T-helper 22 cell (primary cell): Measurements from ENCODE around the gene SAMHD1.
"Not testable (repeated sequence)": the region's sequence is repeated elsewhere in the genome, so short reads cannot be mapped to it uniquely, and the experiment has no call there.

Experiments used
- DNase-seq: peaks from one replicate; pipeline ENCODE4 v3.0.0-alpha.2; 2020; ENCODE audit warnings: low read depth

The SAMHD1 gene

DNA sequence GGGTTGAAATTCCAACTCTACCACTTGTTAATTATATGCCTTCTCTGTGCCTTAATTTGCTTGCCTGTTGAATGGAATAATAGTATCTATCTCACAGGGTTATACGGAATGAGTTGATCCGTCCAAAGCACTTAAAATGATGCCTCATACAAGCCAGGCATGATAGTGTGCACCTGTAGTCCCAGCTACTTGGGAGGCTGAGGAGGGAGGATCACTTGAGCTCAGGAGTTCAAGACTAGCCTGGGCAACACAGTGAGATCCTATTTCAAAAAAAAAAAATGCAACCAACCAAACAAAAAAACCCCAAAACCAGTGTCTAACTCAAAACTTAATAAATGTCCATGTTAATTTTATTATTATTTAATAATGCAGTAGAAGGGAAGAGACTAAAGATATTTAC, 35.3 kb downstream of the SAMHD1 start:
- no peak for DNase-seq

DNA sequence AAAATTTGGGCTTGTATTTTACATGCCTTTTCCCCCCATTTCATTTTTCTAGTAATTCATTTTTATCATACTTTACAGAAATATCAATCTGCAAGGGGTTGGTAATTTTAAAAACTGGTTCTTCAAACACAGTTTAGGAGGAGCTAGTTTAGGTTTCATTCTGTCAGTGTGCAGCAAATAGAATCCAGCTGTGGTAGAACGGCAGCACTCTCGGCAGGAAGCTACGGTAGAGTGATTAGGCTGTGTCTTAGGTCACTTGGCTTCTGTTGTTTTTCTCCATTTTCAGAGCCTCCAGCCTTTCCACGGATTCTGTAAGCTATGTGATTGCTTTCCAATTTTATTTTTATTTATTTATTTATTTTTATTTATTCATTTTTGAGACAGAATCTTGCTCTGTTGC, 42.9 kb downstream of the SAMHD1 start:
- DNase-seq, result no peak

DNA sequence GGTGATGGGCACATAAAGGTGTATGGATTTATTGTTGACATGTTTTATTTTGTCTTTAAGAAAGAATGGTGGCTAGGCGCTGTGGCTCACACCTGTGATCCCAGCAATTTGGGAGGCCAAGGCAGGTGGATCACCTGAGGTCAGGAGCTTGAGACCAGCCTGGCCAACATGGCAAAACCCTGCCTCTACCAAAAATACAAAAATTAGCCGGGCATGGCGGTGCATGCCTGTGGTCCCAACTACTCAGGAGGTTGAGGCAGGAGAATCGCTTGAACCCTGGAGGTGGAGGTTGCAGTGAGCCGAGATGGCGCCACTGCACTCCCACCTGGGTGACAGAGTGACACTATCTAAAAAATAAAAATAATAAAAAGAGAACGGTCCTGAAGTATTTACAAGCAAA, 45.4 kb downstream of the SAMHD1 start:
- not testable (repeated sequence) for DNase-seq

DNA sequence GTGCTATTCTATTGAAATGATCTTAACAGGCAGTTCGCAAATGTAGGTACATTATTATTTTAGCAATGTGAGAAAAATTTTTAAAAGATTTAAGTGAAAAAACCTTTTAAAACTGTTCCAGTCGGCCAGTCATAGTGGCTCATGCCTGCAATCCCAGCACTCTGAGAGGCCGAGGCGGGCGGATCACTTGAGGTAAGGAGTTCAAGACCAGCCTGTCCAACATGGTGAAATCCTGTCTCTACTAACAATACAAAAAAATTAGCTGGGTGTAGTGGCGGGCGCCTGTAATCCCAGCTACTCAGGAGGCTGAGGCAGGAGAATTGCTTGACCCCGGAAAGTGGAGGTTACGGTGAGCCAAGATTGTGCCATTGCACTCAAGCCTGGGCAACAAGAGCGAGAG, 45.9 kb downstream of the SAMHD1 start:
- not testable (repeated sequence) for DNase-seq

DNA sequence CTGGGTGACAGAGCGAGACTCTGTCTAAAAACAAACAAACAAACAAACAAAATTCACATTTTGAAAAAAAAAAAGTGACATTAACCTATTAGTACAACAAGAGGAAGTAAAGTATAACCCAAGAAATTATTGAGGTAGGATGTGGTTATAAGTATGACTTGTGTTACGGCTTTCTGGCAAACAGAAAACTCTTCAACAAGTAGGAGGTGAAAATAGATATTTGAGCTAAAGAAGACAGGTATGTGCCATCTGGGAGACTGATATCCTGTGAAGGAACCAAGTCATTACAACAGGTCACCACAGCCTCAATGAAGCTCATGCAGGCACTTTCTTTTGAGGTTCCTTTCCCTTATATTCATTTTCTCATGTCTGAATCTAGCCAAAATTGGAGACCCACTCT, 46.8 kb downstream of the SAMHD1 start:
- no peak for DNase-seq

DNA sequence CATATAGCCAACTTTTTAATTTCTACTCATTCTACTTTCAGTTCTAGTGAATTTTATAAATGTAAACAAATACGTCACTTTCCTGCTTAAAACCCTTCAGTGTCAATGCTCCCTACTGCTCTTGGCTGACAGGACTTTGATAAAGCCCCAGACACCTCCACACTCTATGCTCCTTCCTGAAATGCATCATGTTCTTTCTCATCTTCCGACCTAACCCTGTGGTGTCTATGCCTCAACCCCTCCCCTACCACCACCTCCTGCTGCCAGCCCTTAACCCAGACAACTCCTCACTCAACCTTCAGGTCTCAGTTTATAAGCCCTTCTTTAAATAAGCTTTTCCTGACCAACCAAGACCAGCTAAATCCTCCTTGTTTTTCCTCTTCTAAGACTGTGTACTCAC, 56.5 kb downstream of the SAMHD1 start:
- DNase-seq, result no peak

DNA sequence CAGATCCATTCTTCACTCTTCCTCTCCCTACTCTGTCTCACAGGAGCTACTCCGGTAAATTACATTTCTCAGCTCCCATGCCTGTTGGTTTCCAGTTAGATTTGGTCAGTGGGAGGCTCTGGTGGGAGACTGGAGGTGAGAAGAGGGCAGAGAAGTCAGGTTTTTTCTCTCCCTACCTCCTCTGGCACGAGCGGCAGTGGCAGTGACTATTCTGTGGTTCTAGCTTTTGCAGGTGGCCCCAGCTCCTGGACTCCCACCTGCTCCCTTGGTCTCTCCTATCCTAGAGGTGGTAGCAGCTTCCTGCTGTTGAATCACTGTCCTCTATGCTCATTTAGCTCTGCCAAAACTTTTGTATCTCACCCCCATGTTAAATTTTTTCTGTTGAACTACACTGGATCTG, 57.7 kb downstream of the SAMHD1 start:
- DNase-seq, result no peak

DNA sequence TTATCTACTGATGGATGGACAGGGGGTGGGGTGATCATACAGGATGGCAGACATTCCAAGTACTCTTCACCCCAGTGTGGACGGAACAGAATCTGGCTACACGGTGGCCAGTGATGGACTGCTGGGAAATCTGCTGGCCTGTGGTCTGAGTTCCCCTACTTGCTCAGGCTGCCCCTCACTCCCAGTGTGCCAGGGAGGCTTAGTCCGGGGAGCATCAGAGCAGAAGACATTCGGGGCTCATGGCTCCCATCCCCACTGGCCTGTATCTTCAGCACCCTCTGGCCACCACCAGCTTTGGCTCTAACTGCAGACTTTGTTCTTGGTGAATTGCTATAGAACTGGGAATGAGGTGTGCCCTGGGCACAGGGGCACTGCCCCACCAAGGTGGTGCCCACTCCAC, 60.3 kb downstream of the SAMHD1 start:
- no peak for DNase-seq

DNA sequence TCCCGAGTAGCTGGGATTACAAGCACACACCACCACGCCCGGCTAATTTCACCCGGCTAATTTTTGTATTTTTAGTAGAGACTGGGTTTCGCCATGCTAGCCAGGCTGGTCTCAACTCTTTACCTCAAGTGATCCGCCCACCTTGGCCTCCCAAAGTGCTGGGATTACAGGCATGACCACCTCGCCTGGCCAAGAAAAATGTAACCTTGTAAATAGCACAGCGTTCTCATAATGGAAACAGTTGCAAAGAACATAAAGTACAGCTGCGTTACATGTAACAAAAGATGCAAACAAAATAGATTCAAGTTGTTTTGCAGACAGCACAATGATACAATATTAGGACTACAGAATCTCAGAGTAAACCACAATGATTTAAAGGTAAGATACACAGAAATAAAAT, 60.9 kb downstream of the SAMHD1 start:
- no peak for DNase-seq

DNA sequence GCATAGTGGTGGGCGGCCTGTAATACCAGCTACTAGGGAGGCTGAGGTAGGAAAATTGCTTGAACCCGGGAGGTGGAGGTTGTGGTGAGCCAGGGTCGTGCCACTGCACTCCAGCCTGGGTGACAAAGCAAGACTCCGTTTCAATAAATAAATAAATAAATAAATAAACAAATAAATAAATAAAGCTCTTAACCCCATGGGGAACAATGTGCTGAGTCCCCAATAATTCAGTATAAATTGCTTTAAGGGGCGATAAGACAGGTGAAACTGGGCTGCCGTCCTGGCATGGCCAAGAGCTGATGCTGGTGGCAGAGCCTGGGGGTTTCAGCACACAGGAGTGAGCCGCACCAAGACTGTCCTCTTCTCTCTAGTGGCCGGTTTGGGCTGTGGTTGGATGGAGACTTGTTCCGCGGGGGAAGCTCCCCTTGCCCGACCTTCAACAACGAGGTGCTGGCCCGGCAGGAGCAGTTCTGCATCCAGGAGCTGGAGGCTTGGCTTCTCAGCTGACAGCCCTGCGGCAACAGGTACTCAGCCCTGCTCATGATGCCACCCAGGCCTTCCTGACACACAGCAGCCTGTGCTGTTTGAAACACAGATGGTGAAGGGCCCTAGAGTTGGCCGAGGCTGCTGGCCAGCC, 62.5 kb downstream of the SAMHD1 start:
- DNase-seq, result no peak

DNA sequence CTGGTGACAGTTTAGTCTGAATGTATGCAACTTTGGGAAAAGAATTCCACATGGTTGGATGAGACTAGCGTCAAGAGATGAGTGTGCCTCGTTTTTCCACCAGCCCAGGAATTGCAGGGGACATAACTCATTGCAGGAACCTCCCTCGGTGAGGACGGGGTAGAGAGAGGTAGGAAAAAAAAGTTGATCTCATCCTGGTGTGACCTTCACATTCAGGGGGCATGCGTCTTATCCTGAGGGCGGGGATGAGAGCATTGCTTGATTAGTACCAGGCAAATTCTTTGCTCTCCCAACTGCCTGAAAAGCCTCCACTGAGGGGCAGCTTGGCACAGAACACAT, 63.8 kb downstream of the SAMHD1 start:
- no peak for DNase-seq

DNA sequence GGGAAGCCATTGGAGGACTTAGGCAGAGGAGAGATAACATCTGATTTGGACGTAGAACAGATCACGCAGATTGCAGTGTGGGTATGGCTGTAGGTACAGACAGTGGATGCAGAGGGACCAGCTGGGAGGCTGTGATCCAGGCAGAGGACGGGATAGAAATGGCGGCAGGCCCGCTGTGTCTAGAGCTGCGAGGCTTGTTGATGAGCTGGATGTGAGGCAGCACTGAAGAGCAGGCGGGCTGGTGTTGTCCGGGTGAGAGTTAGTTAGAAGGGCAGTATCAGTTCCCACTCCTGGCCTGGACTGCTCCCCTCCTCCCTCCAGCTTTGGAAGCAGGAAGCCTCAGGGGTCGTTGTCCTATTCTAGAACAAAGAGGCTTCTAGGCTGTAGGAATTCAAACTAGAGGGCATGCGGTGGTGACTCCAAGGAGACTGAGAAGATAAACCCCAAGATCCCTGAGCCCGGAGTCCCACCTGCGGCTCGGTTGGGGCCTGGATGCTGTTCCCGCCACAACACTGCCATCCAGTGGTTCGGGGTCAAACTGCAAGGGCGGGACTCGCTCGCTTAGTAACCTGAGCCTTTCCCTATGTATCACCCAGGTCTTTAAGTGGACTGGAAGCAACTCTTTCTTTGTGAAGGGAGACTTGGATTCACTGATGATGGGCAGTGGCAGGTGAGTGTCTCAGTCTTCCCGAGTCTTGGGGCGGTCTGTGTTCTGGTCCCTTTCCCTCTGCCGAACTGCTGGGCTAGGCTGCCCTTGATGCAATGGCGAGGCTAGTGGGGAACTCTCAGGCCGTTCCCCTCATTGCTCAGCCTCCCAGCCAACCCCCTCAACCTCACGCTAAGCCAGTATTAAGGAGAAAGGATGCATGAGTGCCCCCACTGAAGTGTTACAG, 64.4 kb downstream of the SAMHD1 start:
- DNase-seq, result peak; percentile 45

DNA sequence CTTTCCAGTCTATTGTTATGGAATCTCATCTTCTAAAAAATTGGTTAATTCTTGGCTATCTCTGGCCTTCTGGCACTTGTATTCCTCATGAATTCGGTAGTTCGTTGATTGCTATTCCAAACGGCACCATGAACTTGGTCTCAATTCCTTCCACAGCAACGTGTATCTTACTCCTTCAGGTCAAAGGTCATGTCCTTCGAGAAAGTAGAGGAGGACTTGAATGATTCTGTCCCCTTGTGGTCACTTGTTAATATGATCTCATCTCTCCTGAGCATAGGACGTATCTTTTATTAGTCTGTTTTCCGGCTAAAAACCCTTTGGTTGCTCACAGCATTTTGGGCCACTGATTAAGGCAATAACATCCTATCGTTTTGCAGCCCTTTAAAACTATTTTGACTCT, 66.2 kb downstream of the SAMHD1 start:
- DNase-seq, result no peak

DNA sequence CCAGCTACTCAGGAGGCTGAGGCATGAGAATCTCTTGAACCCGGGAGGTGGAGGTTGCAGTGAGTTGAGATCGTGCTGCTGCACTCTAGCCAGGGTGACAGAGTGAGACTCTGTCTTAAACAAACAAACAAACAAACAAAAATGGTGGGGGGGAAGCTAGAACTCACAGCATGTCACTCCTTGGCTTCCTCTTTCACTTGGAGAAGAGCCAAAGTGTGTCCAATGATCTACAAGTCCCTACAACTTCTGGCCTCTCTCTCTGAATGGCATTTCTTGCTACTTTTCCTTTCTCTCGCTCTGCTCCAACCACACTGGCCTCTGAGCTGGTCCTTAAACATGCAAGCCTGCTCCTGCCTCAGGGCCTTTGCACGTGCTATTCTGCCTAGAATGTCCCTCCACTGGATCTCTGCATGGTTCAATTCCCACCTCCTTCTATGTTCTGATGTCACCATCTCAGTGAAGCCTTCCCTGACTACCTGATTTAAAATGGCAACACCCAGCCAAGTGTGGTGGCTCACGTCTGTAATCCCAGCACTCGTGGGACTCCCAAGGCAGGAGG, 67.5 kb downstream of the SAMHD1 start:
- no peak for DNase-seq

DNA sequence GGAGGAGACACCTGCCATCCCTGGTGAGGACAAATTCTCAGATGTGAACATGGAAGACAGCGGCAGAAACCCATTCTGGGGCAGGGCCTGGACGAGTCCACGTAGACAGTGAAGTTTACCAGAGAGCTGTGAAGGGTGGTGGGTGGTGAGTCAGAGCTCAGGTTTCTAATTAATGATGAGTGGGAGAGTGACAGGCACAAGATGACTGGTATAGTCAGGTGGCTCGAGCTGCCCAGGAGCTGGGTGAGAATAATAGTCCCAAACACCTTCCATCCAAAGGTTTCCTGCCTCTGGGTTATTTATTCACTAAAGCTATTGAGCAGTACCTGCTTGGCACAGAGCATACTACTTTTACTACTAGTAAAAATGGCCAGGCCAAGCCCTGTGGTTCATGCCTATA, 69.6 kb downstream of the SAMHD1 start:
- no peak for DNase-seq

DNA sequence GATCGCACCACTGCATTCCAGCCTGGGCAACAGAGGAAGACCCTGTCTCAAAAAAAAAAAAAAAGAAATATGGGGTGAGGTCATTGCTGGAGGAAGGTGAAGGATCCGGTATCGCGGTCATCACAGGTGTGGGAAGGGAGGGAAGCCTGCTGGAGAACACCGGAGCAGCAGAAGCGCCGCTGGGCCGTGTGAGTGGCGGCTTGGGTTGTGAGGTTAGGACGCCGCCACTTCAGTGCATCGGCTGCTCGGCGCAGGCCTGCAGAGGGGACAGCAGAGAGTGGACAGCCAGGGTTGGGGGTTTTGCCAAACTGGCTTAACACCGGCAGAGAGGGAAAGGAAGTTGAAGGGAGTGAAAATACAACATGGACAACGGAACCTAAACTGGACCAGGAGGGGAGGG, 70.2 kb downstream of the SAMHD1 start:
- DNase-seq, result no peak

DNA sequence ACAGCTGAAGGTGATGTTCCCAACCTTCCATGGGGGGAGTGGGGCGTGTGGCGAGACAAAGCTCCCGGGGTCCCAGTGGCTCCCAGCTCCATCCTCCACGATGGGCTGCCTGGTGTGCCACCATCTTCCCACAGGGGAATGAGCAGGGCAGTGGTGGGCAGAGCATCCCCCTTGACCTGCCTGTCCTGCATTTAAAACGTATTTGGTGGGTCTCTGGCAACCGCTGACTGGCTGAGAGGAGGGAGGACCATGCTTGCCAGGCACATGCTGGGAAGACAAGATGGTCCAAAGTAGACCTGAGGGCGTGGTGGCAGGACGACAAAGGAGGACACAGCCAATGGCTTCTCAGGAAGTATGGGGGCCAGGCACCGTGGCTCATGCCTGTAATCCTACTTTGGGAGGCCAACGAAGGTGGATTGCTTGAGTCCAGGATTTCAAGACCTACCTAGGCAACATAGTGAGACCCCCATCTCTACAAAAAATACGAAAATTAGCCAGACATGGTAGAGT, 70.7 kb downstream of the SAMHD1 start:
- DNase-seq, result no peak

DNA sequence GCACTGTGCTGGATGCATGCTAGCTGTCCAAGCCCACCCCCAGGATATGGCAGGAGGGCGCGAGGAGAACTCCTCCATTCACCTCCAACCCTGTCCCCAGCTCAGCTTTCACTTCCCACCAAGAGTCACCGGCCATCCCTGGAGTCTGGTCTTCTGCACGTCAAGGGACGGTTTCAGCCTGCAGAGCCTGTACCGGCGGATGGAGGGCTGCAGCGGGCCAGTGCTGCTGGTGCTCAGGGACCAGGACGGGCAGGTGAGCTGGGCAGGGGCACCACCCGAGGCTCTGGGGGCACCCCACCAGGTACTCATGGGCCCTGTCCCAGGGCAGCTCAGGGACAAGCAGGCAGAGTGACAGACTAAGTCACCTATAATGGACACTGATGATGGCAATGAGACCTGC, 72.6 kb downstream of the SAMHD1 start:
- DNase-seq, result no peak

DNA sequence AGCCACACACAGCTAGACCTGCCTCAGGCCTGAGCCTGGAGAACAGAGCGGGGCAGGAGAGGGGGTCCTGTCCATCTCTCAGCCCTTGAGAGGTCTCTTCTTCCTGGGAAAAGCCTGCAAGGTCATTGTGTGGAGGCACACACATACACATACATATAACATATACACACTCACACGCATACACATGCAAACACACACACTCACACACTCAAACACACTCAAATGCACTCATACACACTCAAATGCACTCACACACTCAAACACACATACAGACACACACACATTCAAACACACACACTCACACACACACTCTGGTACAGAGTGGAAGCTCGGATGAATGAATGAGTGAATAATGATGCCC, 75.1 kb downstream of the SAMHD1 start:
- DNase-seq, result no peak

DNA sequence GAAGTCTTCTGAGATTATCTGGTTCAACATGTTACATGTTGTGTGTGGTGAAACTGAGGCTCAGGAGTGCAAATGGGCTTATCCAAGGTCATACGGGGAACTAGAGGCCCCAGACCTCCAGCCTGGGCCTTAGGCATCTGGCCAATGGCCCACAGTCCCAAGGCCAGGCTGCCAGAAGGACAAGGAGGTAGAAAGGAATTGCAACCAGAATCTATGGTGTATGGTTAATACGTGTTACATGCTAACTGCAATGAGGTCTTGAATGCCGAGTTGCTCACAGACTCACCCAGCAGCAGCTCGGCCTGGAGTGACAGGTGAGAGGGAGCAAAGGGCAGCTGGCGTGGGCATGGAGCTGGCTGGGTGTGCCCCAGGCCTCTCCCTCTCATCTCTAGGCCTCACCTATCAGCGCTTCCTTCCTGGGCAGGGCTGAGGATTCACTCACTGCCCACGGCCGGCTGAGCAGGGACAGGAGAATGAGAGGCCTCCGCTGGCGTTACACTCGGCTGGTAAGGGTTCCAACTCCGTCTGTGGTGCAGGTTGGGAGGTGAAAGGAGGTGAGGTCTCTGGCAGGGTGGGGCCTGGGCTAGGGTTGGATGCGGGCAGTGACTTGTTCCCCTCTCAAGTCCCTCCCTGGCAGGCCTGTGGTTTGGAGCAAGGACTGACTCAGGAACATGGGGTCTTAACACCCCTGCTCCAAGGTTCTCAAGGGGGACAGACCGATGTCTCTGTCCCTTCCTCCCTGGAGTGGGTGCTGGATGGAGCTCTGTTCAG, 75.6 kb downstream of the SAMHD1 start, which contains the start of gene TLDC2:
TSS of gene TLDC2 (plus strand) at position 437 of the 771 bp plus-strand sequence. CDS start at position 474, 37 bp downstream.
- DNase-seq, result no peak

DNA sequence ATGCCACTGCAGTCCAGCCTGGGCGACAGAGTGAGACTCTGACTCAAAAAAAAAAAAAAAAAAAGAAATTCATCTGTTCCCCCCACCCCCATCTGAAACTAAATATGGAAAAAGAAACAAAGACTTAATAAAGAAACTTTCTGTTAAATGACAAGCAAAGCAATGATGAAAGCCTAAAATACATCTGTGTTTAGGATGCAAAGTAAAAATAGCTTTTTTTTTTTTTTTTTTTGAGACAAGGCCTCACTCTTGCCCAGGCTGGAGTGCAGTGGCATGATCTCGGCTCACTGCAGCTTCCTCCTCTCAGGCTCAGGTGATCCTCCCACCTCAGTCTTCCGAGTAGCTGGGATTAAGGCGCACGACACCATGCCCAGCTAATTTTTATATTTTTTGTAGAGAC, 76.4 kb downstream of the SAMHD1 start:
- DNase-seq, result not testable (repeated sequence)

DNA sequence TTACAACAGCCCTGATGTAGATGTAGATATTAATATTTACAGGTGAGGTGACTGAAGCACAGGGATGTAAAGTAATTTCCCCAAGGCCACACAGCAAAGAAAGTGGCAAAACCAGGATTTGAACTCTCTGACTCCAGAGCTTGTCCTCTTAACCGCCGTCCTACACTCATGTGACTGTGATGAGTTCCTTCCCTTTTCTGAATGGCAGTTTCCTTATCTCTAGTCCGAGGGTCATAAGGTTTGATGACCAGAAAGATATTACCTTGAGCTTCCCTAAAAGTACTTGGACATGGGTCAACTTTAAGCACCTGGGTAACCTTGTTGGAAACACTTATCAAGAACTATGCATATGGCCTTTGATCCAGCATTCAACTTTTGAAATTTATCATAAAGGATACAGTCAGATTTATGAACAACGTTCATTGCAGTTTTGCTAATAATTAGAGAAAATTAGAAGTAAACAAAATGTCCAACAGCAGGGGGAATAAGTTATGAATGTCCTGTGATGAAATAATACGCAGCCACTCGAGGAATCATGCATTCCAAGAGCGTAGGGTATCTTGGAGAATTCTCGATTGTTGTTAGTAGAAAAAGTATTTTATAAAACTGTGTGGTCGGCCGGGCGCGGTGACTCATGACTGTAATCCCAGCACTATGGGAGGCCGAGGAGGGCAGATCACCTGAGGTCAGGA, 77.9 kb downstream of the SAMHD1 start:
- DNase-seq, result no peak
